Panc1 (cell line): Measurements from ENCODE around the gene ABT1.

Experiments
- CTCF ChIP-seq: fragments of 450-650 bp; IDR thresholded peaks from 2 replicates; pipeline ENCODE4 v1.5.1; 2017; ENCODE audit warnings: mild to moderate bottlenecking
- POLR2AphosphoS5 ChIP-seq: IDR thresholded peaks from 2 replicates; pipeline ENCODE4 v1.6.1; 2012; ENCODE audit warnings: mild to moderate bottlenecking, low read depth, low read length, moderate library complexity
- REST ChIP-seq, 2 experiments: IDR thresholded peaks; 2 replicates each; pipeline ENCODE4 v1.6.1; 2011 to 2012; ENCODE audit warnings: low read depth in 2 of 2, control low read depth in 1 of 2, low read length in 1 of 2, mild to moderate bottlenecking in 1 of 2, moderate library complexity in 1 of 2; ENCODE audit not compliant: insufficient read depth in 1 of 2
- SIN3A ChIP-seq: IDR thresholded peaks from 2 replicates; pipeline ENCODE4 v1.6.1; 2012; ENCODE audit warnings: low read depth, mild to moderate bottlenecking, low read length, moderate library complexity, borderline replicate concordance; ENCODE audit not compliant: insufficient read depth
- TCF7L2 ChIP-seq: IDR thresholded peaks from 2 replicates; pipeline ENCODE4 v1.6.1; 2011; ENCODE audit warnings: mild to moderate bottlenecking, low read depth, low read length, inconsistent platforms

GRCh38 chr6:26575494-26575939 is 21.2 kb upstream of the ABT1 start:
- TF ChIP-seq CTCF (no peak), POLR2AphosphoS5 (no peak; the same call in 1 of the 2 replicates), REST (IDR thresholded peaks at IDR 0.05; ENCODE audit: insufficient read depth in 1 of 2, low read depth in 2 of 2, low read length in 1 of 2) (no peak), TCF7L2 (no peak), SIN3A (no peak)
